H1 (cell line): ENCODE data around the gene DENND2D. TPM values are rescaled to one million over a fixed set of nuclear protein-coding genes. Genes with fewer than 3 reads are reported as not detected.

ENCODE experiments used
- CTCF ChIA-PET: fragments of 300-600 bp; sonication (Branson Sonifier 250); formaldehyde crosslinking; loops from one replicate; lab custom pipeline; 2021; ENCODE audit not compliant: partially characterized antibody; lab: Charles Lee
- POLR2A ChIA-PET: fragments of 300-600 bp; sonication (Branson Sonifier 250); formaldehyde crosslinking; loops from one replicate; lab custom pipeline; 2021; ENCODE audit warnings: inconsistent platforms; ENCODE audit not compliant: partially characterized antibody; lab: Charles Lee
- DNase-seq, 2 experiments: peaks; one replicate each; pipeline versions ENCODE4 v3.0.0 to v3.0.0-alpha.2; 2010 to 2022; ENCODE audit warnings: low spot score in 2 of 2, low read depth in 1 of 2, mixed read lengths in 1 of 2
- FAIRE-seq: peaks from 2 replicates; lab custom pipeline; 2011; peaks lifted over from hg19 to GRCh38; lab: Jason Lieb, UNC
- H2AFZ ChIP-seq: 2 replicates; pipeline ENCODE4 v1.8.1; 2012; ENCODE audit warnings: low read length, inconsistent platforms
- H2AK5ac ChIP-seq: 2 replicates; pipeline ENCODE4 v1.6.1; 2013; ENCODE audit warnings: low read depth, low read length
- H2BK120ac ChIP-seq: replicated peaks from 2 replicates; pipeline ENCODE3; 2013; ENCODE audit warnings: low read depth, low read length, inconsistent platforms
- H2BK12ac ChIP-seq: 2 replicates; pipeline ENCODE4 v1.6.1; 2013; ENCODE audit warnings: low read depth, low read length
- H2BK15ac ChIP-seq: 2 replicates; pipeline ENCODE4 v1.6.1; 2013; ENCODE audit warnings: low read length
- H2BK20ac ChIP-seq: 2 replicates; pipeline ENCODE4 v1.6.1; 2013; ENCODE audit warnings: low read length
- H2BK5ac ChIP-seq: 2 replicates; pipeline ENCODE4 v1.6.1; 2013; ENCODE audit warnings: low read depth, low read length
- H3K14ac ChIP-seq: 2 replicates; pipeline ENCODE4 v1.6.1; 2013; ENCODE audit warnings: inconsistent platforms; ENCODE audit not compliant: insufficient read length
- H3K18ac ChIP-seq: 2 replicates; pipeline ENCODE4 v1.6.1; 2013; ENCODE audit warnings: low read length; ENCODE audit errors: extremely low read depth
- H3K23ac ChIP-seq: 2 replicates; pipeline ENCODE4 v1.6.1; 2013; ENCODE audit warnings: inconsistent platforms; ENCODE audit not compliant: insufficient read length
- H3K23me2 ChIP-seq: 2 replicates; pipeline ENCODE4 v1.6.1; 2013; ENCODE audit warnings: low read depth, low read length
- H3K27ac ChIP-seq: 2 replicates; pipeline ENCODE4 v1.6.1; 2011; ENCODE audit warnings: low read depth, low read length, inconsistent platforms
- H3K27me3 ChIP-seq, 4 experiments: replicated peaks in 1 of 4; 1 replicate in 1 of 4; 2 replicates in 3 of 4; pipeline versions ENCODE4 v1.6.1 to v1.8.1; 2011 to 2013; ENCODE audit warnings: low read length in 3 of 4, mild to moderate bottlenecking in 3 of 4, inconsistent platforms in 2 of 4, mixed read lengths in 2 of 4, moderate library complexity in 1 of 4; ENCODE audit not compliant: control insufficient read depth in 3 of 4, insufficient read depth in 3 of 4; ENCODE audit errors: extremely low read depth in 1 of 4
- H3K36me3 ChIP-seq, 4 experiments: 2 replicates each; pipeline versions ENCODE4 v1.6.1 to v1.8.1; 2011 to 2013; ENCODE audit warnings: mild to moderate bottlenecking in 4 of 4, low read length in 3 of 4, moderate library complexity in 2 of 4, control low read depth in 1 of 4, inconsistent platforms in 1 of 4; ENCODE audit not compliant: insufficient read depth in 4 of 4, control insufficient read depth in 2 of 4
- H3K4ac ChIP-seq: replicated peaks from 2 replicates; pipeline ENCODE3; 2013; ENCODE audit warnings: low read length, low read depth, mixed read lengths, inconsistent platforms; ENCODE audit not compliant: insufficient read length
- H3K4me1 ChIP-seq, 4 experiments: replicated peaks in 1 of 4; 1 replicate in 1 of 4; 2 replicates in 3 of 4; pipeline versions ENCODE4 v1.6.1 to v1.8.1; 2011 to 2013; ENCODE audit warnings: low read length in 3 of 4, inconsistent platforms in 2 of 4, mixed read lengths in 1 of 4; ENCODE audit not compliant: insufficient read depth in 4 of 4, control insufficient read depth in 3 of 4
- H3K4me2 ChIP-seq, 2 experiments: 2 replicates each; pipeline versions ENCODE4 v1.6.1 to v1.8.1; 2011 to 2013; ENCODE audit warnings: low read depth in 2 of 2, low read length in 2 of 2, control low read depth in 1 of 2, inconsistent platforms in 1 of 2, mild to moderate bottlenecking in 1 of 2; ENCODE audit not compliant: insufficient read depth in 1 of 2
- H3K4me3 ChIP-seq, 4 experiments: fragments of 200-600, 300-600 bp in 1 of 4; sonication (generic), shearing (Covaris generic), sonication (Bioruptor Twin) in 1 of 4; 2 replicates each; pipeline versions ENCODE4 v1.5.1 to v1.8.1; 2011 to 2016; ENCODE audit warnings: low read length in 4 of 4, low read depth in 3 of 4, control low read depth in 2 of 4, inconsistent platforms in 2 of 4, mild to moderate bottlenecking in 2 of 4, mixed read lengths in 1 of 4, moderate library complexity in 1 of 4; ENCODE audit not compliant: insufficient read depth in 2 of 4; ENCODE audit errors: extremely low read depth in 1 of 4
- H3K56ac ChIP-seq: replicated peaks from 2 replicates; pipeline ENCODE3; 2013; ENCODE audit warnings: low read depth, mild to moderate bottlenecking, mixed read lengths, low read length, inconsistent platforms; ENCODE audit not compliant: insufficient read length
- H3K79me1 ChIP-seq: 2 replicates; pipeline ENCODE4 v1.6.1; 2013; ENCODE audit warnings: low read depth, low read length, control low read depth
- H3K79me2 ChIP-seq, 2 experiments: 2 replicates each; pipeline versions ENCODE4 v1.6.1 to v1.8.1; 2012 to 2013; ENCODE audit warnings: low read length in 2 of 2, mild to moderate bottlenecking in 2 of 2, inconsistent platforms in 1 of 2; ENCODE audit not compliant: insufficient read depth in 2 of 2, control insufficient read depth in 1 of 2
- H3K9ac ChIP-seq, 4 experiments: replicated peaks in 1 of 4; 1 replicate in 1 of 4; 2 replicates in 3 of 4; pipeline versions ENCODE4 v1.6.1 to v1.8.1; 2011 to 2013; ENCODE audit warnings: low read depth in 3 of 4, low read length in 3 of 4, control low read depth in 2 of 4, mild to moderate bottlenecking in 2 of 4, moderate library complexity in 2 of 4, inconsistent platforms in 1 of 4; ENCODE audit errors: extremely low read depth in 1 of 4
- H3K9me3 ChIP-seq, 2 experiments: 2 replicates each; pipeline versions ENCODE4 v1.6.1 to v1.8.1; 2012 to 2013; ENCODE audit warnings: mild to moderate bottlenecking in 2 of 2, moderate library complexity in 2 of 2, control low read depth in 1 of 2, inconsistent platforms in 1 of 2, low read depth in 1 of 2, low read length in 1 of 2, mixed read lengths in 1 of 2; ENCODE audit not compliant: insufficient read depth in 2 of 2
- H4K20me1 ChIP-seq, 2 experiments: replicated peaks in 1 of 2; 2 replicates each; pipeline versions ENCODE3 to v1.8.1; 2011 to 2013; ENCODE audit warnings: inconsistent platforms in 2 of 2, low read length in 2 of 2, mild to moderate bottlenecking in 1 of 2; ENCODE audit not compliant: insufficient read depth in 2 of 2, control insufficient read depth in 1 of 2
- H4K5ac ChIP-seq: 2 replicates; pipeline ENCODE4 v1.6.1; 2013; ENCODE audit warnings: low read length, low read depth, mixed read lengths, inconsistent platforms; ENCODE audit not compliant: insufficient read length
- H4K8ac ChIP-seq: 2 replicates; pipeline ENCODE4 v1.8.0; 2013; ENCODE audit warnings: mild to moderate bottlenecking, moderate library complexity, low read length, inconsistent platforms; ENCODE audit not compliant: insufficient read depth; ENCODE audit errors: extremely low read depth
- H4K91ac ChIP-seq: replicated peaks from 2 replicates; pipeline ENCODE3; 2013; ENCODE audit warnings: low read length, mixed read lengths, inconsistent platforms; ENCODE audit not compliant: insufficient read length
- CBX8 ChIP-seq: fragments of 300-800, 300-1000 bp; sonication (generic); IDR thresholded peaks from 2 replicates; pipeline ENCODE4 v1.7.1; 2016; ENCODE audit warnings: low read depth, low read length, borderline replicate concordance
- NANOG ChIP-seq: IDR thresholded peaks from 2 replicates; pipeline ENCODE4 v1.6.1; 2011; ENCODE audit warnings: low read length, low read depth, mild to moderate bottlenecking, inconsistent platforms; ENCODE audit not compliant: insufficient read depth, poor library complexity, severe bottlenecking
- RXRA ChIP-seq: IDR thresholded peaks from 2 replicates; pipeline ENCODE4 v1.6.1; 2011; ENCODE audit warnings: low read depth, mild to moderate bottlenecking, low read length, moderate library complexity; ENCODE audit not compliant: insufficient read depth
- SAP30 ChIP-seq: fragments of 300-600 bp; sonication (generic); IDR thresholded peaks from 2 replicates; pipeline ENCODE4 v1.7.1; 2012; ENCODE audit warnings: low read length, moderate library complexity, mild to moderate bottlenecking, inconsistent platforms; ENCODE audit not compliant: insufficient read depth, insufficient replicate concordance
- TAF1 ChIP-seq: IDR thresholded peaks from 2 replicates; pipeline ENCODE4 v1.6.1; 2011; ENCODE audit warnings: mild to moderate bottlenecking, low read depth, low read length
- USF2 ChIP-seq: IDR thresholded peaks from 2 replicates; pipeline ENCODE4 v1.6.1; 2011; ENCODE audit warnings: low read length, improper control_type of control experiment
- WGBS, 2 experiments: shearing (Covaris generic) in 1 of 2; methylation state at CpG; one replicate each; pipeline versions ENCODE4 v1.1.6 to v1.1.7; 2013 to 2015; ENCODE audit warnings: low lambda C conversion rate in 2 of 2, mixed read lengths in 2 of 2, inconsistent platforms in 1 of 2, low coverage in 1 of 2, missing lambda C conversion rate in 1 of 2; ENCODE audit not compliant: insufficient replicate concordance in 2 of 2, insufficient coverage in 1 of 2, insufficient read length in 1 of 2; ENCODE audit errors: extremely low coverage in 1 of 2, missing lambda C conversion rate in 1 of 2; 5-methylcytosine and 5-hydroxymethylcytosine counted together
- polyA plus RNA-seq, 7 experiments: library from polyadenylated mRNA; depleted of rRNA in 3 of 7; stranded (reverse) in 5 of 7; unstranded in 2 of 7; fragments of >200 nt in 5 of 7; fragments of 200-250 nt in 2 of 7; gene quantifications; 1 replicate in 5 of 7; 2 replicates in 1 of 7; 4 replicates in 1 of 7; pipeline versions ENCODE4 v1.2.1 to v1.2.3, GENCODE V29; 2011 to 2013; ENCODE audit warnings: missing spikeins in 2 of 7, mixed read lengths in 2 of 7
- total RNA-seq: library from RNA; stranded (reverse); fragmentation: NEBNext Ultra II Directional; extraction: Animal tissue kit (Norgen Biotek cat#: 25700); gene quantifications from 2 replicates; pipeline ENCODE4 v1.2.1, GENCODE V29; 2021

The DENND2D gene
- total and polyA plus RNA-seq, 2 of the 8 experiments (the other 6 are each of a cell fraction or from before 2014, with no cell fraction given) = 0.58 to 1.6 TPM

GRCh38 chr1:111212634-111213335 lies 12.3 kb upstream of the DENND2D start:
- Histone ChIP-seq H3K9me3 (no peaks in the 10 kb centered on the region; a peak in 1 of 4 replicates), H4K20me1 (no peaks in the 10 kb centered on the region), H2BK120ac (peak overlapping the region; percentile 30), H3K27ac (no peak overlapping the region), H4K91ac (no peak overlapping the region), H3K79me1 (no peaks in the 10 kb centered on the region), H4K5ac (no peak overlapping the region), H3K9ac (no peak overlapping the region), H2AK5ac (no peak overlapping the region), H2BK5ac (peak overlapping the region; percentile 63; the same call in 1 of the 2 replicates), H3K36me3 (no peaks in the 10 kb centered on the region), H4K8ac (no peak overlapping the region), H3K18ac (peak overlapping the region; percentile 51; the same call in 1 of the 2 replicates), H3K23me2 (no peaks in the 10 kb centered on the region), H2AFZ (0 out of 2 replicates have a peak overlapping the region, but pooled peaks have one; percentile 76), H2BK20ac (peak overlapping the region; percentile 28; the same call in 1 of the 2 replicates), H2BK15ac (no peak overlapping the region), H3K4me3 (no peak overlapping the region), H3K14ac (no peak overlapping the region), H3K27me3 (no peaks in the 10 kb centered on the region; a peak in 1 of 7 replicates), H3K23ac (no peak overlapping the region), H2BK12ac (peak overlapping the region; percentile 60), H3K79me2 (no peaks in the 10 kb centered on the region), H3K4ac (no peak overlapping the region), H3K4me1 (peaks cover 0 to 7% (median 4%) of the 10 kb centered on the region in 4 experiments; a peak in 3 of 7 replicates), H3K56ac (no peak overlapping the region), H3K4me2 (no peak overlapping the region)
- DNase-seq (no peak), FAIRE-seq (no peak)
- WGBS, 2 experiments = 84% methylated on average over 5 of the region's 5 CpGs; no CpG with 5 or more reads in 1 of the 2 experiments
- POLR2A ChIA-PET = interaction anchor here (0.5 kb wide), 1 partner anchor 10 kb away, joined by 3 read pairs; no protein-coding TSS in a partner anchor
- CTCF ChIA-PET = no interaction called here
- TF ChIP-seq USF2 = no peak
- no peak for TF ChIP-seq CBX8
- no peak for TF ChIP-seq NANOG
- TF ChIP-seq RXRA = no peak
- no peak for TF ChIP-seq SAP30
- TF ChIP-seq TAF1 = no peak
